NOMO-1 treated with dmso at 0.1 percent for 144 hours (cell line): Measurements from ENCODE around the gene HGFAC.
"Not testable (repeated sequence)": the region's sequence is repeated elsewhere in the genome, so short reads cannot be mapped to it uniquely, and the experiment has no call there.

ENCODE experiments used
- DNase-seq: peaks from one replicate; lab custom pipeline; 2025; ENCODE audit not compliant: unreplicated experiment; lab: John Stamatoyannopoulos, UW

HGFAC gene

GRCh38 chr4:3440979-3441500 lies 728 bp upstream of the HGFAC start:
- DNase-seq: no peak

GRCh38 chr4:3442460-3442958 lies 741 bp downstream of the HGFAC start:
- no peak for DNase-seq

GRCh38 chr4:3442959-3443749 lies 1.4 kb downstream of the HGFAC start:
- DNase-seq: no peak

- DNase-seq: no peak
Observed at GRCh38 chr4:3443750-3444309, 2.1 kb downstream of the HGFAC start.

GRCh38 chr4:3444351-3445110 lies 2.8 kb downstream of the HGFAC start:
- DNase-seq: no peak

- no peak for DNase-seq
Observed at GRCh38 chr4:3445111-3445820, 3.5 kb downstream of the HGFAC start.

GRCh38 chr4:3445829-3446545 lies 4.2 kb downstream of the HGFAC start:
- DNase-seq: no peak

GRCh38 chr4:3446631-3447320 lies 5.0 kb downstream of the HGFAC start:
- no peak for DNase-seq

- DNase-seq: no peak
Observed at GRCh38 chr4:3447431-3448395, 5.9 kb downstream of the HGFAC start.

- no peak for DNase-seq
Observed at GRCh38 chr4:3449047-3449573, 7.3 kb downstream of the HGFAC start.

GRCh38 chr4:3449574-3450534 lies 8.1 kb downstream of the HGFAC start:
- DNase-seq: no peak

GRCh38 chr4:3450643-3451042 lies 8.9 kb downstream of the HGFAC start:
- DNase-seq: no peak

GRCh38 chr4:3451956-3452355 lies 10.2 kb downstream of the HGFAC start:
- DNase-seq: no peak

- no peak for DNase-seq
Observed at GRCh38 chr4:3452376-3452775, 10.6 kb downstream of the HGFAC start.

- DNase-seq: not testable (repeated sequence)
Observed at GRCh38 chr4:3455596-3455995, 13.8 kb downstream of the HGFAC start.

GRCh38 chr4:3458371-3458770 lies 16.6 kb downstream of the HGFAC start:
- DNase-seq: no peak

GRCh38 chr4:3459156-3459555 lies 17.4 kb downstream of the HGFAC start:
- not testable (repeated sequence) for DNase-seq
